Measurements from ENCODE around the gene BRD4.
A peak's percentile ranks its signal among the peaks of the same experiment; 100 is the strongest.
"Not testable (repeated sequence)": the region's sequence is repeated elsewhere in the genome, so short reads cannot be mapped to it uniquely, and the experiment has no call there.

The BRD4 gene

DNA sequence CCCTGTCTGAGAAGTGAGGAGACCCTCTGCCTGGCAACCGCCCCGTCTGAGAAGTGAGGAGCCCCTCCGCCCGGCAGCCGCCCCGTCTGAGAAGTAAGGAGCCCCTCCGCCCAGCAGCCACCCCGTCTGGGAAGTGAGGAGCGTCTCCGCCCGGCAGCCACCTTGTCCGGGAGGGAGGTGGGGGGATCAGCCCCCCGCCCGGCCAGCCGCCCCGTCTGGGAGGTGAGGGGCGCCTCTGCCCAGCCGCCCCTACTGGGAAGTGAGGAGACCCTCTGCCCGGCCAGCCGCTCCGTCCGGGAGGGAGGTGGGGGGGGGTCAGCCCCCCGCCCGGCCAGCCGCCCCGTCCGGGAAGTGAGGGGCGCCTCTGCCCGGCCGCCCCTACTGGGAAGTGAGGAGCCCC is 30.7 kb upstream of the BRD4 start:
- not testable (repeated sequence) for DNase-seq (ENCODE audit: extremely low read depth in 1 of 2, low read depth in 1 of 2)

DNA sequence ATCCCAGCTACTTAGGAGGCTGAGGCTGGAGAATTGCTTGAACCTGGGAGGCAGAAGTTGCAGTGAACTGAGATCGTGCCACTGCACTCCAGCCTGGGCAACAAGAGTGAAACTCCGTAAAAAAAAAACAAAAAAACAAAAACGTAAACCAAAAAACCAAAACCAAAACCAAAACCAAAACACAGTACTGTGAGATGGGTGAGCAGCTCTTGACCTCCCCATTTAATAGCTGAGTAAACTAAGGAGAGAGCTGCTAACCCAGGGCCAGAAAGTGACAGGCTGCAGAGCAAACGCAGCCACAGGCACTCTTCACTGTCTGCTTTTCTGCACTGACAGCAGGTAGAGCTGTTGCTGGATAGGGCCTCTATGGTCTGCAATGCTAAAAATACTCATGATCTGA is 27.7 kb upstream of the BRD4 start:
- DNase-seq (ENCODE audit: extremely low read depth in 1 of 2, low read depth in 1 of 2): not testable (repeated sequence)

DNA sequence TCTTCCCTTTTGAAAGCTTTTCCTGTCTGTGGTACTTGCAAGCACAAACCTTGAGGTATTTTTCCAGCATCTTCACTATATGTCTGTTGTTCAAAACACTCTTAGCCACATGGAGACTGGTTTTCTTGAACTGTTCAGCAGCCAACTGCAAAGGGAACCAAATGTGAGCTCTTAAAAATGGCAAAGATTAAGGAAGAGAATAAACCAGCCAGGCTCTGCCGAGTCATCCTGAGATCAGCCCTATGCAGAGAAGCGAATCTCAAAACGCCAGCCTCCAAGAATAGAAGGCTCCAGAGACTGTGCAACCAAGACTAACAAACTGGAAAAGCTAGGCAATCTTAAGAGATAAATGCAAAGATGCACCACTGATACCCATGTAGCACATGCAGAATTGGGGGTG is 26.6 kb upstream of the BRD4 start:
- DNase-seq (ENCODE audit: extremely low read depth in 1 of 2, low read depth in 1 of 2): no peak

DNA sequence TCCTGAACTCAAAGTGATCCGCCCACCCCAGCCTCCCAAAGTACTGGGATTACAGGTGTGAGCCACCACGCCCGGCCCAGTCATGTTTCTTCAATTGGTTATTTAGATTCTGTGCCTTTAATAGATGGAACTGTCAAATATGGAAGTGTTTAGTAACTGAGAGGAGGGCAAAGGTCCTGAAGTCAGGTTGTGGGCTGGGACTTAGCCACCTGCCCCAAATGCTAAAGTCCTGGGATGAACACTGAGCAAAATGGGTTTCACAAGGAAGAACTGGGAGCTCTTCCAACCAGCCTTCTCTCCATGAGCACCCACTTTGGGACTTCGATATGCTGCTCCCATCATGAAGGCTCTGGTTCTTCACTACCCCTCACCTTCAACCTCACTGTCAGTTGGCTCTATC is 25.6 kb upstream of the BRD4 start:
- no peak for DNase-seq (ENCODE audit: extremely low read depth in 1 of 2, low read depth in 1 of 2)

DNA sequence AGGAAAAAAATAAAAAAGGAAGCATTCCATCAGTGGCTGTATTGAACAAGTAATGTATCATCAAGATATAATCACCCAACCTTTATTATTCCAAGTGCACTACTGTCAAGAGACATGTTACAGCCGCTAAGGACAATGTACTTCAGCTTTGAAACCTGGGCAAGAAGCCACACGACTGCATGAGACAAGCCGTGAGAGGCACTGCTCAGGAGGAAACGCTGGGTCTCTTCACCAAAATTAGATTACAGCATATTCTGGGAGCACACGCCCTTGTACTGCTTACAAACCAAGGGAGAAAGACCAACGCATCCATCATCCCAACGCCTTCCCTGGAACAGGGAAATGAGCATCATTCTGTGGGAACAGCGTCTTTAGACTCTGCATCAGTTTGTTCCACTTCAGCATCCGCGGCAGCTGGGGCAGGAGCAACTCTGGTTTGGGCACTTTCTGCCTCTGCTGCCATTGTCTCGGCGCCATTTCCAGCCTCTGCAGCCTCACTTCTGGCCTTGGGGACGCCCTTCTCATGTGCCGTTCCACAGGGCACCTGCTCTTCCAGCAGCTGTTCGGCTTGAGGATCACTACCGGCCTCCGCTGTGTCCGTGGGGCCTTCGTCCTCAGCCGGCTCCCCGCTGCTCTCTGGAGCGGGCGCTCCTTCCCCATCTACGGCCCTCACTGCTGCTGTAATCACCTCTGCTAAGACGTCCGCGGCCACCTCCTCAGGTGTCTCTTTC is 22.4 kb upstream of the BRD4 start:
- no peak for DNase-seq (ENCODE audit: extremely low read depth in 1 of 2, low read depth in 1 of 2)

DNA sequence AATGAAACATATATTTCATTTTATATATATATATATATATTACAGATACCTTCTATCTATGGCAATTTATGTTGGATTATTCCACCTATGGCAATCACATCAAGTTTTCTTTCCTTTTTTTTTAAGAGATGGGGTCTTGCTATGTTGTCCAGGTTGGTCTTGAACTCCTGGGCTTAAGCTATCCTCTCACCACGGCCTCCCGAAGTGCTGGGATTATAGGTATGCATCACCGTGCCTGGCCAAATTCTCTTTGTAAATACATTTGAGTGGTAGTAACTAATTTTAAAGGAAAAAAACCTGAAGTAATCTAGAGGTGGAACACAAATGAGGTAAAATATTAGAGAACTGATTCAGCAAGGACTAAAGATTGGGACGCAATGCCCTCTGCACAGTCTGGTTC is 21.6 kb upstream of the BRD4 start:
- DNase-seq (ENCODE audit: extremely low read depth in 1 of 2, low read depth in 1 of 2): no peak

DNA sequence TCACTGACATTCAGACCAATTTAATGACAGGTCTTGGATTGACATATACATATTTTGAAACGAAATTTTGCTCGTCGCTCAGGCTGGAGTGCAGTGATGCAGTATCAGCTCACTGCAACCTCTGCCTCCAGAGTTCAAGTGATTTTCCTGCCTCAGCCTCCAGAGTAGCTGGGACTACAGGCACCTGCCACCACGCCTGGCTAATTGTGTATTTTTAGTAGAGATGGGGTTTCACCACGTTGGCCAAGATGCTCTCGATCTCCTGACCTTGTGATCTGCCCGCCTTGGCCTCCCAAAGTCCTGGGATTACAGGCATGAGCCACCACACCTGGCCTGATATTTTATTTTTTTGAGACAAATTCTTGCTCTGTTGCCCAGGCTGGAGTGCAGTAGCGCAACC is 20.2 kb upstream of the BRD4 start:
- not testable (repeated sequence) for DNase-seq (ENCODE audit: extremely low read depth in 1 of 2, low read depth in 1 of 2)

DNA sequence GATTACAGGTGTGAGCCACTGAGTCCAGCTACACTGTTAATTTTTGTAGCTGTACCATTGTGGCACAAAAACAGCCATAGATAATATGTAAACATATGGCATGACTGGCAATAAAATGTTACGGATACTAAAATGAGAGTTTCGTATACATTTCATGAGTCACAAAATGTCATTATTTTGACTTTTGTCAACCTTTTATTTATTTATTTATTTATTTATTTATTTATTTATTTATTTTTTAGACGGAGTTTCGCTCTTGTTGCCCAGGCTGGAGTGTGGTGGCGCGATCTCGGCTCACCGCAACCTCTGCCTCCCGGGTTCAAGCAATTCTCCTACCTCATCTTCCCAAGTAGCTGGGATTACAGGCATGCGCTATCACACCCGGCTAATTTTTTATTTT is 9.0 kb upstream of the BRD4 start:
- DNase-seq (ENCODE audit: extremely low read depth in 1 of 2, low read depth in 1 of 2): not testable (repeated sequence)

DNA sequence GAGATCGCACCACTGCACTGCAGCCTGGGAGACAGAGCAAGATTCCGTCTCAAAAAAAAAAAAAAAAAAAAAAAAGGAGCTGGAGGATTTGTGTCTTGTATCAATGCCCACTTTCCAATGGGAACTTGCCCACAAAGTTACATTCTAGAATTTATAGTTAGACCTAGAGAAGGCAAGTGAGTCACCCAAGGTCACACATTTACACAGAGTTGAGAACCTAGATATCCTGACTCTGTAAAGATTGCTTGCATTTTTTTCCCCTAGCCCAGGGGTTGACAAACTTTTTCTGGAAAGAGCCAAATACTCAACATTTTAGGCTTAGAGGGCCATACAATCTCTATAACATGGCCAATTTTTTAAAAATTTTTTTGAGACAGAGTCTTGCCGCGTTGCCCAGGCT is 7.7 kb upstream of the BRD4 start:
- DNase-seq (ENCODE audit: extremely low read depth in 1 of 2, low read depth in 1 of 2): no peak

DNA sequence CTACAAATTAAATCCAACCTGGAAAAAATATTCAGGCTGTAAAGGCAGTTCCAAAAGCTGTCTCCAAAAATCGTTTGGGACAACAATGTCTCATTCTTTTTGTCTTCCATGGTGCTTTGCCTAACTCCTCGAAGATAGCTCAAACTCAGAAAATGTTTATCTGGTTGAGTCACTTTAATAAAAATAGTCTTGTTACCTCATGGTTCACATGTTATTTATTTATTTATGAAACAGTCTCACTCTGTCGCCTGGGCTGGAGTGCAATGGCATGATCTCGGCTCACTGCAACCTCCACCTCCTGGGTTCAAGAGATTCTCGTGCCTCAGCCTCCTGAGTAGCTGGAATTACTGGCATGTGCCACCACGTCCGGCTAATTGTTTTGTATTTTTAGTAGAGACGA is 4.9 kb upstream of the BRD4 start:
- no peak for DNase-seq (ENCODE audit: extremely low read depth in 1 of 2, low read depth in 1 of 2)

DNA sequence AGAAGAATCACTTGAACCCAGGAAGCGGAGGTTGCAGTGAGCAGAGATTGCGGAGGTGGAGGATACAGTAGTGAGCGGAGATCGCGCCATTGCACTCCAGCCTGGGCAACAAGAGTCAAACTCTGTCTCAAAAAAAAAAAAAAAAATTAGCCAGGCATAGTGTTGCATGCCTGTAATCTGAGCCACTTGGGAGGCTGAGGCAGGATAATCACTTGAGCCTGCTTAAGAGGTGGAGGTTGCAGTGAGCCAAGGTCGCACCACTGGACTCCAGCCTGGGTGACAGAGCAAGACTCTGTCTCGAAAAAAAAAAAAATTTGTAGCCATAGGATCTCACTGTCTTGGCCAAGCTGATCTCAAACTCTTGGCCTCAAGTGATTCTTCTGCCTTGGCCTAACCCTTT is 3.7 kb upstream of the BRD4 start:
- not testable (repeated sequence) for DNase-seq (ENCODE audit: extremely low read depth in 1 of 2, low read depth in 1 of 2)

DNA sequence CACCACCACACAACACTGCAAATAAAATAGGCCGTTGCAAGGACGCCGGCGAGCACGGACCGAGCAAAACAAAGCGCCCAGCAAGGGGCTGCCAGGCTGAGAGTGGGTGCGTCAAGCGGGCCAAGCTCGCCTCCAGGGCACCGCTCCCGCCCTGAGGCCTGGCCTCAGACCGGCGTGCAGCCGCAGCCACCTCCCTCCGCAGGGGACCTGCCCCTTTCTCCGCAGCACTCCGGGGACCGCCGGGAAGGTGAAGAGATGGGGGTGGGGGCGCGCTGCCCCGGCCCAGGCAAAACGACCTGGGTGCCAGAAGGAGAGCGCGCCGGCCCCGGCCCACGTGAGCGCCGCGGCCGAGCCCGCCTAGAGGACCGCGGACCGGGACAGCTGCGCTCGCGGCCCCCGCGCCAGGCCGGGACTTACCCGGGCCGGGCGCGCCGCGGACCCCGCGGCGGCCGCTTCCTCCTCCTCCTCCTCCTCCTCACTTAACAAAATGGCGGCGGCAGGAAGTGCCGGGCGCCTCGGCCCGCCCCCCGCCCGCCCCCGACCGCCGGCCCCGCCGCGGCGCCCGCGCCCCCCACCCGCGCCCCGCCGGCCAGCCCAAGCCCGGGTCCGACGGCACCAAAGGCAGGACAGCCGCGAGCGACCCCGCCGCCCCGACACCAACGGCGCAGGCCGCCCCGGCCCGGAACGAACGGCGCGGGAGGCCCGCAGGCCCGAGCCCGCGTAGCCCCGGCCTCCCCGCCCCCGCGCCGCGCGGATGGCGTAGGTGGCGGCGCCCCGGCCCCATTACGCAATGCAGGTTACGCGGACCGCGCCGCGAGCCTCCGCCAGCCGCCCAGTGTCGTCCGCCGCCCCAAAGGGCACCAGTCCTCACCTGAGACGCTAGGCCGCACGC is 674 bp downstream of the BRD4 start:
- DNase-seq (ENCODE audit: extremely low read depth in 1 of 2, low read depth in 1 of 2): peak in 1 of 2 donors; percentile 41

DNA sequence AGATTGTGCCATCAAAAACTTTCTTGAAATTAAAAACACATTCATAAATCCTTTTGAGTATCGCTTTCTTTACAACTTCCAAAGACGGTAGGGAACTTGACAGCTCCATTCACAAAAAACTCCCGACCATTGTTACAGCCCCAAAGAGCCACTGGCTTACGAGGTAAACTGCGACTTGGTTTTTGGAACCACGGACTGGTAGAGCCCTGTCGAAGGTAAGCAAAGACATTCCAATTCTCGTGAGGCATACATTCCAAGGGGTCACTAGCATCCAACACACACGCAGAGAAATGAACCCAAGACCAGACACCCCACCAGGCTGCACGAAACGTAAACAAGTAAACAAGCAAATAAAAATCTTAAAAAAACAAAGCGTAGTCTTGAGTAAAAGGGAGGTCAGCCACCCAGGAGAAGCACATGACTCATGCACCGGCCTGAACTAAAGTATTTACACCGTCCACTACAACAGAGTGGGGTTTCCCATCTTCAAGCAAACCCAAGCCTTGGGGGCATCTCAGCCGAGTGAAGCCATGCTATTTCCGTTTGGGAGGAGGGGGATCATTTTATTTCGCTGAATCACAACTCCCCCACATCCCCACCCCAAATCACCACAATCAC is 1.4 kb downstream of the BRD4 start:
- DNase-seq (ENCODE audit: extremely low read depth in 1 of 2, low read depth in 1 of 2): no peak

DNA sequence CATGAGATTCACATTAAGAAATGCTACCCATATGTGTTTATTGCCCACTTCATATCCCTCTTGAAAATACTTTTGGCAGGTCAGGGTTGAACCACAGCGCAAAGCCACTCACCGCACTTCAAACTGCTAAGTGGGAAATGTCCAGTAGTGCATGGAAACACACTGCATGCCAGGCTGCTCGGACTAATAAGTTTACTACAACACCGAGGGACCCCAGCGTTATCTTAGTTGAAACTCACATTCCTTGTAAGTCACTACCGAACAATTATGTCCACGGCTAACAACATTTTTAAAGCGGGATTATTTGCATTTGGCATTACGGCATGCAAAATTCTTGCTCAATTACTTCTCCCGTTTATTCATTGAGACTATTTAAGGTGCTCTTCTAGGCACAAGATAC is 4.0 kb downstream of the BRD4 start:
- DNase-seq (ENCODE audit: extremely low read depth in 1 of 2, low read depth in 1 of 2): no peak

DNA sequence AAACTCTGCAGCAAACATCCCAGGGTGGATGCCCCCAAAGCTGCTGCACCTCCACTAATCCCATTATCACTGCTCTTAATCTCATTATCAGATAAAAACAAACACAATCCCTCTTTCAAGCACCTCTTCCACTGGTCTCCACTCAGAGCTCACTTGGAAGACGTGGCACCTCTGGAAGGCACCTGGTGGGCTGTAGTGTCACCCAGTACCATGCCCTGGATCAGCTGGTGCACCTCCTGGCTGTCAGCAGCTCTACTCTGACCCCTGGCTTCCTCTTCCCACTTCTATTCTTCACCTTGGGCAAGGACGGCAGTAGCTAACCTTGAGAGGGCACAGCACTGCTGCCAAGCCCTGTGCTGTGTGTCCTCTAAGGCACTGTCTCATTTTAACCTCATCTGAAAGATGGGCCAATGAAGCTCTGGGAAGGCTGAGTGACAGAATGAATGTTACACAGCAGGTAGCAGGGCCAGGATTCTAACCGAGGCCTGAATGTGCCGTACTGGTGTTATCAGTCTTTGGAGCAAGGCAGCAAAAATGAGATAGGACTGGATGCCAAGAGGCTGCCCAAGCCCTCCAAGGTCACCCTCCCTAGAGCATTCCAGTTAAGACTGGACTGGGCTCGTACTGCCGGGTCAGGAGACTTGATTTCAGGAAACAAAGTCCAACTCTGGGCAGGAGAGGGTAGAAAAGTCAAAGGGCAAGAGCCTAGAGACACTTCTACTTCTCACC is 7.4 kb downstream of the BRD4 start:
- no peak for DNase-seq (ENCODE audit: extremely low read depth in 1 of 2, low read depth in 1 of 2)

DNA sequence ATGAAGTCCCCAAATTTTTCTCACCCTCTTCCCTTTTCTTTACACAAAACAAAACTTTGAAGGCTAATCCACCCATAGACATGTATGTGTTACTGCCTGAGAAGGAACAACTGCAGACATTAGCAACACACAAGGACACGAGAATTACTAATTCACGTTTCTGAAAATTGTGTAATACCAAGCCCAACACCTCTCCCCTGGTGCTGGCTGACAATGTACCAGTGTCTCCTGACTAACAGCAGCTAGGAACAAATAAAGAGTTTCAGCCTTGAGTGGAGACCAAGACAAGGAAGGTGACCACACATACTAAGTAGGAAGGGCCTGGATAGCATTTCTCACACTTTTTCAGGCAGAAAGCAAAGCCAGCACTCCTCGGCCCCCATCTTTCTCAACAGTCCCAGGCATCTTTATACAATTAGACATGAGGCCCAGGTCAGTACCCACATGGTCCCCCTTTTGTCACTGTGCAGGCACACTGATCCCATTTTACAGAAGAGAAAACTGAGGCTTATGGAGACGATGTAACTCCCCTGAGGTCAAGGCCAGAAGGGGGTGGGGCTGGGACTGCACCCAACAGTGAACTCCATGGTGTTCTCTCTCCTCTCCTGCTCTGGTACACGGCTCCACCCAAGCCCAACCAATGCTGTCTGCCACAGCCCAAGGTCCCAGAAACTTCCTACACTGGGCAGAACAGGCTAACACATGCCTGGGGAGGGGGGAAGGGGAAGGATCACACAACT is 8.7 kb downstream of the BRD4 start:
- DNase-seq (ENCODE audit: extremely low read depth in 1 of 2, low read depth in 1 of 2): no peak

DNA sequence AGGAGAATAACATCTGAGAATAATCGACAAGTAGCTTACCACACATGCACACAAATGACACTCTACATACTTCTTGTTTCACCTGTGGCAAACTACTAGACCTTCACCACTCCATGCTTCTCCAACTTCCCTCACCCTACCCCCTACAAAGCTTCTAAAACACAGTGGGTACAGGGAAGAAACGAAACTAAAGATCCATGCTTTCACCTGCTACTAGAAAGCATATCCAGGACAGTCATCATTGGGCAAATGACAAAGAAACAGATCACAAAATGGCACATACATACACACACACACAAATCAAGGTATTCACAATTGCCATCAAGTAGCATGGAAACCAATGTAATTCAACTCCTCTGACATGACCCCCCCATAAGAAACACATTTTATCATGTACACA is 10.6 kb downstream of the BRD4 start:
- no peak for DNase-seq (ENCODE audit: extremely low read depth in 1 of 2, low read depth in 1 of 2)

DNA sequence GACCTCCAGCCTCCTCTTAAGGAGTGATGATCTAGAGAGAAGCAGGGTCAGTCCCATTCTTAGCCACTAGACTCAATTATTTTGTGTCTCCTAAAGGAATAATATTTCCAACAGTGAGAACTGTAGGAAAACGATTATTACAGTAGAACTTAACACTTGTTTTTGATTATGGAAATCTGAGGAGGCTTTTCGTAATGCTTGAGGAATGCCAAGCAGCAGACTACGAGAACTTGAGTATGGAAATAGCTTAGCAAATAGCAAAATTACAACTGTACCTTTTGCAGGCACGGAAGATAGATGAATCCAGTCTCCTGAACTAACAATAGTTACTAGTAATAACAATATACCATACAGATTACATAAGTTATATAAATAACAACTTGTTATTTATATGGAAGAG is 12.2 kb downstream of the BRD4 start:
- DNase-seq (ENCODE audit: extremely low read depth in 1 of 2, low read depth in 1 of 2): no peak

DNA sequence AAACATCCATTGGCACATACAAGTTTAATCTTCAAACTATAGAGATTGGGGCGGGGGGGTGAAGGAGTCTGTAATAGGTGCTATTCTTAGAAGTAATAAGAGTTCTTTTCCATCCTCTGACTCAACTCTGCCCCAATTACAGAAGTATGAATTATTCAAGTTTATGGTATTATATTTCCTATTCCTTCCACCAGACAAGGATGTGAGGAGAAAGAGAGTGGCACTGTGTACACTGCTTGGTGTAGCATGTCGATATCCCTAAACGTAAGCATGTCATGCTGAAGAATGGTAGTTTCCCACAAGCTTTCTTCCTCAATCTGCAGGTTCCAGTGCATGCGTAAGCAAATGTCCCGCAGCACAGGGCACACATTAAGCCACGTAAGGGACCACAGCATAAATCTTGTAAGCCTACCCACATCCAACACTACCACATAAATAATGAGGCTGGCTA is 14.1 kb downstream of the BRD4 start:
- DNase-seq (ENCODE audit: extremely low read depth in 1 of 2, low read depth in 1 of 2): no peak

DNA sequence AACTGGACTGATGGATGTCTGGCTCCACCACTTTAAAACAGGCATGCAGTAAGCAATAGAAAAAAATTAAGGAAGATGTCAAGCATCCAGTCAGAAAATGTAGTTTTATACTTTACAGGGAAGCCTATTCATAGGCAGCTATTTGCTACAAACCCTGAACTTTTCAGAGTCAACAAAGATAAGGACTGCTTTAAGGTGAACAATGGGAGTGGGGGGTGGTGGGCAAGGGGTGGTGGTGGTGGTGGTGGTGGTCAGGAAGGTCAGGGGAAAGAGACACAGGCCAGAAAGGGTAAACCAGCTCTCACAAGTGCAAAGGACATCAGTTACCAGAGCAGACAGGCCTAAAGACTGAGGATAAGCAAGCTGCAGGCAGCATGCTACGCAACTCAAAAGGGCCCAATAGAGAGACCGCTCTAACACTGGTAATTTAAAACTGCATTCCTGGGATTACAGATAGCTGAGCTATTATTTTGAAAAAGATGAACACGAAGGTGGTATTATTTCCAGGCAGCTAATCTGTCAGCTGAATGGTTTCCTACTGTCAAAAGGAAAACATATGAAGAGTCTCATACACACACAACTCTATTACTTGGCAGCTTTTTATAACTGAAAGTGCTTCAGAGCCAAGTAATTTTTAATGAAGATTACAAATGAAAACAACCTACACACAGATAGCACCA is 14.8 kb downstream of the BRD4 start:
- DNase-seq (ENCODE audit: extremely low read depth in 1 of 2, low read depth in 1 of 2): no peak

Measured in activated CD8-positive, alpha-beta memory T cell treated with anti-CD3 and anti-CD28 coated beads for 1 hour (primary cell).